Right atrium auricular region (tissue), 2 donors: ENCODE results near the gene RGS6. TPM values are rescaled to one million over a fixed set of nuclear protein-coding genes. Genes with fewer than 3 reads are reported as not detected.

Experiments
- DNase-seq: peaks from one replicate; pipeline ENCODE4 v3.0.0-alpha.2; 2019; ENCODE audit warnings: low spot score
- H3K27ac ChIP-seq, 2 donors: fragments of 200-600 bp; sonication (generic); 1 replicate in 1 of 2; 2 replicates in 1 of 2; pipeline ENCODE4 v1.5.1; 2016 to 2019
- H3K27me3 ChIP-seq, 2 donors: fragments of 200-600 bp; sonication (generic); one replicate each; pipeline versions ENCODE4 v1.5.1 to v1.6.0; 2017 to 2019
- H3K36me3 ChIP-seq: fragments of 200-600 bp; sonication (generic); one replicate; pipeline ENCODE4 v1.5.1; 2016
- H3K4me1 ChIP-seq, 2 donors: fragments of 200-600 bp; sonication (generic); one replicate each; pipeline versions ENCODE4 v1.5.1 to v1.6.0; 2017 to 2019
- H3K4me3 ChIP-seq, 2 donors: fragments of 200-600 bp; sonication (generic); 1 replicate in 1 of 2; 2 replicates in 1 of 2; pipeline ENCODE4 v1.5.1; 2017 to 2019; ENCODE audit warnings: mild to moderate bottlenecking in 1 of 2, moderate library complexity in 1 of 2
- H3K9me3 ChIP-seq, 2 donors: fragments of 200-600 bp; sonication (generic); one replicate each; pipeline ENCODE4 v1.5.1; 2019
- total RNA-seq, 2 donors: library from RNA; depleted of rRNA; stranded (reverse); fragments of >200 nt; gene quantifications; one replicate each; pipeline ENCODE4 v1.1.0, GENCODE V29; 2016
- TF ChIP-seq, protein P1 (sequence below), 2 donors: fragments of 200-600 bp; sonication (generic); IDR thresholded peaks; one replicate each; pipeline ENCODE4 v1.5.1; 2019; ENCODE audit warnings: antibody characterized with exemption in 2 of 2

Gene RGS6
- total RNA-seq, 2 donors from 2014 or later = 12.1 to 13.1 TPM

GRCh38 chr14:72303930-72304329 is 371.7 kb downstream of the RGS6 start:
- peaks cover 0 to 5% of the 10 kb centered on the region in 2 donors for H3K4me1 ChIP-seq
- no peaks in the 10 kb centered on the region for H3K27me3 ChIP-seq
- no peaks in the 10 kb centered on the region for H3K36me3 ChIP-seq
- H3K27ac ChIP-seq = no peak overlapping the region
- TF ChIP-seq, protein P1, sequence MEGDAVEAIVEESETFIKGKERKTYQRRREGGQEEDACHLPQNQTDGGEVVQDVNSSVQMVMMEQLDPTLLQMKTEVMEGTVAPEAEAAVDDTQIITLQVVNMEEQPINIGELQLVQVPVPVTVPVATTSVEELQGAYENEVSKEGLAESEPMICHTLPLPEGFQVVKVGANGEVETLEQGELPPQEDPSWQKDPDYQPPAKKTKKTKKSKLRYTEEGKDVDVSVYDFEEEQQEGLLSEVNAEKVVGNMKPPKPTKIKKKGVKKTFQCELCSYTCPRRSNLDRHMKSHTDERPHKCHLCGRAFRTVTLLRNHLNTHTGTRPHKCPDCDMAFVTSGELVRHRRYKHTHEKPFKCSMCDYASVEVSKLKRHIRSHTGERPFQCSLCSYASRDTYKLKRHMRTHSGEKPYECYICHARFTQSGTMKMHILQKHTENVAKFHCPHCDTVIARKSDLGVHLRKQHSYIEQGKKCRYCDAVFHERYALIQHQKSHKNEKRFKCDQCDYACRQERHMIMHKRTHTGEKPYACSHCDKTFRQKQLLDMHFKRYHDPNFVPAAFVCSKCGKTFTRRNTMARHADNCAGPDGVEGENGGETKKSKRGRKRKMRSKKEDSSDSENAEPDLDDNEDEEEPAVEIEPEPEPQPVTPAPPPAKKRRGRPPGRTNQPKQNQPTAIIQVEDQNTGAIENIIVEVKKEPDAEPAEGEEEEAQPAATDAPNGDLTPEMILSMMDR (IDR thresholded peaks at IDR 0.05) = no peak
- H3K4me3 ChIP-seq = no peak overlapping the region
- H3K9me3 ChIP-seq = peaks cover 0 to 13% of the 10 kb centered on the region in 2 donors
- no peak for DNase-seq

GRCh38 chr14:72305561-72305960 is 373.3 kb downstream of the RGS6 start:
- no peak overlapping the region for H3K27ac ChIP-seq
- TF ChIP-seq, protein P1 (IDR thresholded peaks at IDR 0.05) = no peak
- no peaks in the 10 kb centered on the region for H3K36me3 ChIP-seq
- no peaks in the 10 kb centered on the region for H3K27me3 ChIP-seq
- peaks cover 0 to 8% of the 10 kb centered on the region in 2 donors for H3K4me1 ChIP-seq
- H3K9me3 ChIP-seq = peaks cover 0 to 13% of the 10 kb centered on the region in 2 donors
- DNase-seq = no peak
- H3K4me3 ChIP-seq = no peak overlapping the region

DNA sequence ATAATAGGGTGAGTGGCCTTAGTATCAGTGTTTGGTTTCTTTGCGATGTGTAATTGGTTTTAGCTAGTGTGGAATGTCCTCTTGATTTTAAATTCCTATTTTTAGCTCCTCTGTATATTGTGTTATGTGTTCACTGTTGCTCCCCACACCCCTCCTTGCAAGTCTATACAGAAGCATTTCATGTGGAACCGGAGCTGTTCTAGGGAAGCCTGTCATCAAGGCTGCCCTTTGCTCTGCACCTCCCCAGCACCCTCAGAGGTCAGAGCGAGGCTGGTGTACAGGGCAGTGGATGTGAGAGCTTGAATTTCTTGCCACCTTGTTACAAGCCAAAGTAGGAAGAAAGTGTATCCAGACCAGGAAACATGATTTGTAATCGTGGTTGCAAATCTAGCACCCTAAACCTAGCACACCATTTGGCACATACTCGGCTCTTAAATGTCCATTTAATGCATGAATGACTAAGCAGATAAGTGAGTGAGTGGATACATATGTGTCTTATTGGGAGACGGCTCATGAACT is 376.8 kb downstream of the RGS6 start:
- Histone ChIP-seq H3K27ac (no peak overlapping the region), H3K4me3 (no peak overlapping the region), H3K27me3 (no peaks in the 10 kb centered on the region), H3K4me1 (peaks cover 0 to 8% of the 10 kb centered on the region in 2 donors), H3K36me3 (no peaks in the 10 kb centered on the region), H3K9me3 (peaks cover 0 to 13% of the 10 kb centered on the region in 2 donors)
- DNase-seq = no peak
- TF ChIP-seq, protein P1 (IDR thresholded peaks at IDR 0.05) = no peak

DNA sequence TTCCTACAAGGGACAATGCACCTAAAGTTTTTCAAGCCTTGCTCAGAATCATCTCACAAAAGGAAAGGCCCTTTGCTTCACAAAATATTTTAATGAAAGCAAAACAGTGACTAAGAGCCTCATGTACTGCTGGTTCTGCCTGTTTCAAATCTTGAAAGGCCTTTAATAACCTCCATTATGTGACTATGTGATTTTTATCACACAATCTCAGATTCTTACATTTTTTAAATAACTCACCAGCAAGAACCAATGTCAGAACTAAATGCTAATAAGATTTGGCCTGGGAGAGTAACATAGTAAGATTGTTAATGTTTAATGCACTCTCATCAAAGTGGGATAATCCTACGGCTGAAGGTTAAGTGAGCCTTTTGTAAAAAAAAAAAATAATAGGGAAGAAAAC is 378.9 kb downstream of the RGS6 start:
- Histone ChIP-seq H3K36me3 (no peaks in the 10 kb centered on the region), H3K27me3 (no peaks in the 10 kb centered on the region), H3K9me3 (peaks cover 0 to 5% of the 10 kb centered on the region in 2 donors), H3K4me3 (no peak overlapping the region), H3K4me1 (peaks cover 0 to 8% of the 10 kb centered on the region in 2 donors), H3K27ac (no peak overlapping the region)
- TF ChIP-seq, protein P1 (IDR thresholded peaks at IDR 0.05) = no peak
- DNase-seq = no peak

- H3K4me1 ChIP-seq = peaks cover 0 to 8% of the 10 kb centered on the region in 2 donors
- H3K36me3 ChIP-seq = no peaks in the 10 kb centered on the region
- TF ChIP-seq, protein P1 (IDR thresholded peaks at IDR 0.05) = no peak
Measured at GRCh38 chr14:72311516-72311915, 379.3 kb downstream of the RGS6 start.

More at GRCh38 chr14:72311516-72311915, 379.3 kb downstream of the RGS6 start:
- Histone ChIP-seq H3K27me3 (no peaks in the 10 kb centered on the region), H3K4me3 (no peak overlapping the region), H3K9me3 (peaks cover 0 to 1% of the 10 kb centered on the region in 2 donors), H3K27ac (no peak overlapping the region)
- no peak for DNase-seq
